COLO668 (cell line): ENCODE data around the gene SENP8.

Source experiments
- DNase-seq: peaks from one replicate; lab custom pipeline; 2025; ENCODE audit not compliant: unreplicated experiment; lab: John Stamatoyannopoulos, UW

Gene SENP8

GRCh38 chr15:72174551-72175165 is 56.5 kb downstream of the SENP8 start:
- no peak for DNase-seq

GRCh38 chr15:72175186-72176044 is 57.2 kb downstream of the SENP8 start:
- DNase-seq: no peak

DNA sequence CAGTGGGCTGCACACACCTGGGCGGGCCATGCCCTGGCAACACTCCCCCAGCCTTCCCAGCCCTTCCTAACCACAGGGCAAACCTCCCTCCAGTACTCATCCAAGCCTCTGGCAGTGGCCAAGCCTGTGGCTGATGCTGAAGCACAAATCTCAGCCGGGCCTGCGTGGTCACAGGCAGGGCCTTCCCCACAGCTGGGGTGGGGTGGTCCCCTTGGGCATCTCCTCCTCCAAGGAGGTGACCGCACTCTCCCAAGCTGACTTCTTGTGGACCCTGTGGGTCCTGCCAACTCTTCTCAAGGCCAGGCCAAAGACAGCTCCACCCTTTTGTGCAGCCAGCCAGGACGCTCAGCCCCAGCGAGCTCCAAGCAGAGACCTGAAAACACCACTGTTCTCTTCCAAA is 58.0 kb downstream of the SENP8 start:
- DNase-seq: no peak

DNA sequence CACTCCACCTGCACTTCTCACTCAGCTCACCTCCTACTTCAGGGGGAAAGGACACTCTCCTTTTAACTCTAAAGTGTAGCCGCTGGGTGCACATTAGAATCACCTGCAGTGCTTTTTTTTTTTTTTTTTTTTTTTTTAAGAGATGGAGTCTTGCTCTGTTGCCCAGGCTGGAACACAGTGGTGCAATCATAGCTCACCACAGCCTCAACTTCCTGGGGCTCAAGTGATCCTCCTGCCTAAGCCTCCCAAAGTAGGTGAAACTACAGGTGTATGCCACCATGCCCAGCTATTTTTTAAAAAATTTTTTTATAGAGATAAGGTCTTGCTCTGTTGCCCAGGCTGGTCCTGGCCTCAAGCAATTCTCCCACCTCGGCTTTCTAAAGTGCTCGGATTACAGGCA is 58.5 kb downstream of the SENP8 start:
- no peak for DNase-seq

DNA sequence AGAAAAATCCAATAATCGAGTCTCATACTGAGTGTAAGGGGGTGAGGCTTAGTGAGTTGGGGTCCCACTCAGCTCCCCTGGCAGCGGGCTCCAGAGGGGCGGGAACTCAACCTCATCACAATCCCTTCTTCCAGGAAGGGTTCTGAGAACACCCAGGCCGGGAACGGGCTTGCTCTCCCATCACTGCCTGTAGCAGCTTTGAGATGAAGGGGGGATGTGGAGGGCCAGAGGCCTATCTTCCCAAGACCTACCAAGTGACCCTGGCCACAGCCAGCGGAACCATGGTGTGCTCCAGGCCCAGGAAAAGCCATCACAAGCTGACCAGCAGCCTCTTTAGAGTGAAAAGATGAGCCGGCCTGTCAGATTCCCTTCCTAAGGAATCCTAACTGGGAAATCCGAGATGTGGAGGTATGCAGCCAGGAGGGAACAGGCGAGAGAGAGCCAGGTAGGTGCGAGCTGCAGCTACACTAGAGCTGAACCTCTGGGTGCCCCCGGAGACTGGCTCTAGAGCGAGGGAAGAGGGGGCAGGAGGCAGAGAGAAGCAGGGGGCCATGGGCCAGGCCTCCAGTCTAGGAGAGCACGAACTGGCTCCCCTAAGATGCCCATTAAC is 60.9 kb downstream of the SENP8 start:
- no peak for DNase-seq

DNA sequence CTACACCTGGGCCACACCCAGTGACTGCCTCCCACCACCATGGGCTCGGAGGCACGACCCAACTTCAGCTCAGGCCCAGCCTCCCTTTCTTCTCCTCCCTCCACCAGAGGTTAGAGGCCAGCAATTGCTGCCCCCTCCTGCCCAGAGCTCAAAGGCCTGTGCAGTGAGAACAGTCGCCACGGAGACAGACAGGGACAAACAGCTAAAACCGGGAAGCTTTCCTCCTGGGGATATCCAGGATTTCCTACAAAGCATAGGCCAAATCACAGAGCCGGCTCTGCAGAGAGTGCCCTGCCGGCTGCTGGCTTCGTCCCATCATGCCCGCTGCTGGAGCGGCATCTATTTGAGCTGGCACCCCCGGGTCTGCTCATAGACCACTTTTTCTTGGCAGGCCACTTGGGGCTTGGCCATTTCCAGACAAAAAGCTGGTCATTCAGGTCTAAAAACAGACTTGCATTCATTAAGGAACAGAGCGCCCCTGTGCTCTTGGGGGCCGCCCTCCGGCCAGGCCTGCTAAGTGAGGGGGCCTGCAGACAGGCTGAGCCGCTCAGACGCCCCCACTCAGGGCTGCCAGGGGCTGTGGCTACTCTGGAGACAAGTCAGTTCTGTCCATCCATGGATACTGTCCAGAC is 61.9 kb downstream of the SENP8 start:
- no peak for DNase-seq

GRCh38 chr15:72180761-72181324 is 62.6 kb downstream of the SENP8 start:
- DNase-seq: no peak

DNA sequence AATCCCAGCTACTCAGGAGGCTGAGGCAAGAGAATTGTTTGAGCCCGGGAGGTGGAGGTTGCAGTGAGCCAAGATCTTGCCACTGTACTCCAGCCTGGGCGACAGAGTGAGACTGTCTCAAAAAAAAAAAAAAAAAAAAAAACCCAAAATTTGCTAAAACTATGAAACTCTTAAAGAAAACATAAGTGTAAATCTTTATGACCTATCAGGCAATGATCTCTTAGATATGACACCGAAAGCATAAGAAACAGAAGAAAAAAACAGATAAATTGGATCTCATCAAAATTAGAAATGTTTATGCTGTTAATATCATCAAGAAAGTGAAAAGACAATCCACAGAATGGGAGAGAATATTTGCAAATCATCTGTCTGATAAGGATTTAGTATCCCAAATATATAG is 64.0 kb downstream of the SENP8 start:
- DNase-seq: no peak

DNA sequence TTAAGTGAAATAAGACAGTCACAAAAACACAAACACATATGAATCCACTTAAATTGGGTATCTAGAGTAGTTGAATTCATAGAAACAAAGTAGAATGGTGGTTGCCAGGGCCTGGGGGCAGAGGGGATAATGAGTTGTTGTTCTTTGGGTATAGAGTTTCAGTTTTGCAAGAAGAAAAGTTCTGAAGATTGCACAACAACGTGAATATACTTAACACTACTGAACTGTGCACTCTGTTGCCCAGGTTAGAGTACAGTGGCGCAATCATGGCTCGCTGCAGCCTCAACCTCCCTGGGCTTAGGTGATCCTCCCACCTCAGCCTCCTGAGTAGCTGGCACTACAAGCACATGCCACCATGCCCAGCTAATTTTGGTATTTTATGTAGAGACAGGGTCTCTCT is 64.5 kb downstream of the SENP8 start:
- DNase-seq: no peak

GRCh38 chr15:72183781-72184164 is 65.6 kb downstream of the SENP8 start:
- no peak for DNase-seq

- DNase-seq: no peak
Measured at GRCh38 chr15:72184165-72184811, 66.1 kb downstream of the SENP8 start.

DNA sequence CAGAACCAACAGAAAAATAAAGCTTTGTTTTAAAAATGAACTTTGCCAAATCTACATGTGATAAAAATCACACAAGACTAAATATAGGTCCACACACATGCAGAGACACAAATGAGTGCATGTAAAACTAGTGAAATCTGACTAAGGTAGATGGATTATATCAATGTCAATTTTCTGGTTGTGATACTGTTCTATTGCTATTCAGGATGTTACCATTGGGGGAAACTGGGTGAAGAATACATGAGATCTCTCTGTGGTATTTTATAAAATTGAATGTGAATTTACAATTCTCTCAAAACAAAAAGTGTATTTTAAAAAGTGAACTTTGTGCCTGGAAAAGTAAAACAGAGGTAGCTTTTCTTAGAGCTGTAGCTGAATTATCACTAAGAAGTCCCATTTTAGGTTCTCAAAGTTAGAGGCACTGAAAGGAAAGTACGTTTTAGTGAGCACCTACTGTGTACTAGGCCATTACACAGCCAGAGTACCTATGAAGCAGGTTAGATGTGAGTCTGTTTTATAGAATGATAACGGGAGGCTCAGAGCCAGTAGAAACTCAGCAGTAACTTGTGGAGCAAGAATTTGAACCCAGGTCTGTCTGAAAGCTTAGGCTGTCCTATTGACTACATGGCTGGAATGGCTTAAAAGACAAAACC is 71.2 kb downstream of the SENP8 start:
- DNase-seq: no peak

GRCh38 chr15:72192416-72192815 is 74.2 kb downstream of the SENP8 start:
- no peak for DNase-seq
